H9 (cell line): ENCODE results near the gene FBN1. TPM values are rescaled to one million over a fixed set of nuclear protein-coding genes. Genes with fewer than 3 reads are reported as not detected.

ENCODE experiments used
- DNase-seq: peaks from one replicate; pipeline ENCODE4 v3.0.0-alpha.2; 2017
- H2AFZ ChIP-seq: one replicate; pipeline ENCODE4 v1.6.1; 2013; ENCODE audit warnings: mild to moderate bottlenecking, low read length, control low read depth, moderate library complexity
- H2AK5ac ChIP-seq: 2 replicates; pipeline ENCODE4 v1.6.1; 2013; ENCODE audit warnings: low read length, control low read depth, mixed read lengths; ENCODE audit not compliant: insufficient read length
- H2BK120ac ChIP-seq: one replicate; pipeline ENCODE4 v1.6.1; 2013; ENCODE audit warnings: low read depth, mild to moderate bottlenecking, low read length, control low read depth, inconsistent platforms; ENCODE audit not compliant: poor library complexity, severe bottlenecking
- H2BK12ac ChIP-seq: 2 replicates; pipeline ENCODE4 v1.6.1; 2013; ENCODE audit warnings: low read length, control low read depth, mixed read lengths, low read depth; ENCODE audit not compliant: insufficient read length
- H2BK15ac ChIP-seq: 2 replicates; pipeline ENCODE4 v1.6.1; 2013; ENCODE audit warnings: low read depth, low read length, control low read depth
- H2BK20ac ChIP-seq: one replicate; pipeline ENCODE4 v1.6.1; 2013; ENCODE audit warnings: low read depth, mild to moderate bottlenecking, low read length, control low read depth, inconsistent platforms; ENCODE audit not compliant: poor library complexity, severe bottlenecking
- H2BK5ac ChIP-seq: 2 replicates; pipeline ENCODE4 v1.6.1; 2013; ENCODE audit warnings: low read length, control low read depth, mixed read lengths; ENCODE audit not compliant: insufficient read length
- H3K14ac ChIP-seq: 2 replicates; pipeline ENCODE4 v1.6.1; 2013; ENCODE audit warnings: low read length, control low read depth; ENCODE audit not compliant: insufficient read depth
- H3K18ac ChIP-seq: 2 replicates; pipeline ENCODE4 v1.6.1; 2013; ENCODE audit warnings: low read depth, mild to moderate bottlenecking, mixed read lengths, low read length, control low read depth; ENCODE audit not compliant: insufficient read length
- H3K23ac ChIP-seq: 2 replicates; pipeline ENCODE4 v1.6.1; 2013; ENCODE audit warnings: low read length, control low read depth, mixed read lengths, low read depth; ENCODE audit not compliant: insufficient read length
- H3K23me2 ChIP-seq: 2 replicates; pipeline ENCODE4 v1.6.1; 2013; ENCODE audit warnings: low read depth, mild to moderate bottlenecking, mixed read lengths, low read length, control low read depth; ENCODE audit not compliant: insufficient read length, poor library complexity, severe bottlenecking
- H3K27ac ChIP-seq: 2 replicates; pipeline ENCODE4 v1.5.1; 2013; ENCODE audit warnings: low read length, control low read depth, mixed read lengths, low read depth; ENCODE audit not compliant: insufficient read length
- H3K27me3 ChIP-seq: 2 replicates; pipeline ENCODE4 v1.6.1; 2013; ENCODE audit warnings: low read length, control low read depth, inconsistent platforms; ENCODE audit not compliant: insufficient read depth
- H3K4ac ChIP-seq: 2 replicates; pipeline ENCODE4 v1.6.1; 2013; ENCODE audit warnings: low read depth, mild to moderate bottlenecking, control low read depth, inconsistent platforms, low read length, moderate library complexity
- H3K4me1 ChIP-seq: 2 replicates; pipeline ENCODE4 v1.6.1; 2013; ENCODE audit warnings: low read length, control low read depth, inconsistent platforms; ENCODE audit not compliant: insufficient read depth
- H3K4me2 ChIP-seq: 2 replicates; pipeline ENCODE4 v1.6.1; 2013; ENCODE audit warnings: low read length, control low read depth, mixed read lengths; ENCODE audit not compliant: insufficient read length, insufficient read depth
- H3K56ac ChIP-seq: 2 replicates; pipeline ENCODE4 v1.6.1; 2013; ENCODE audit warnings: low read depth, mild to moderate bottlenecking, mixed read lengths, low read length, control low read depth; ENCODE audit not compliant: insufficient read length
- H3K79me1 ChIP-seq: 2 replicates; pipeline ENCODE4 v1.6.1; 2013; ENCODE audit warnings: low read depth, mild to moderate bottlenecking, moderate library complexity, low read length, control low read depth, inconsistent platforms; ENCODE audit not compliant: insufficient read depth, poor library complexity, severe bottlenecking
- H3K79me2 ChIP-seq: 2 replicates; pipeline ENCODE4 v1.6.1; 2013; ENCODE audit warnings: low read length, control low read depth, inconsistent platforms; ENCODE audit not compliant: insufficient read depth
- H3K9ac ChIP-seq: 2 replicates; pipeline ENCODE4 v1.6.1; 2013; ENCODE audit warnings: low read length, control low read depth, mixed read lengths; ENCODE audit not compliant: insufficient read length; ENCODE audit errors: extremely low read depth
- H3K9me3 ChIP-seq: one replicate; pipeline ENCODE4 v1.6.1; 2013; ENCODE audit warnings: low read depth, low read length, inconsistent platforms; ENCODE audit not compliant: control insufficient read depth
- H3T11ph ChIP-seq: one replicate; pipeline ENCODE4 v1.6.1; 2013; ENCODE audit warnings: mild to moderate bottlenecking, low read length, control low read depth, inconsistent platforms
- H4K20me1 ChIP-seq: one replicate; pipeline ENCODE4 v1.6.1; 2013; ENCODE audit not compliant: control insufficient read depth, insufficient read length, insufficient read depth
- H4K5ac ChIP-seq: 2 replicates; pipeline ENCODE4 v1.6.1; 2013; ENCODE audit warnings: low read depth, mild to moderate bottlenecking, mixed read lengths, low read length, control low read depth; ENCODE audit not compliant: insufficient read length
- H4K8ac ChIP-seq: replicated peaks from 2 replicates; pipeline ENCODE4 v1.6.1; 2013; ENCODE audit warnings: low read length, control low read depth, mixed read lengths, low read depth; ENCODE audit not compliant: insufficient read length
- H4K91ac ChIP-seq: 2 replicates; pipeline ENCODE4 v1.6.1; 2013; ENCODE audit warnings: low read depth, mild to moderate bottlenecking, moderate library complexity, mixed read lengths, low read length, control low read depth; ENCODE audit not compliant: insufficient read length
- H3K27ac Mint-ChIP-seq, 3 experiments: 2 replicates in 2 of 3; 3 replicates in 1 of 3; pipeline ENCODE4 v1.8.0; 2020 to 2021; ENCODE audit warnings: mixed read lengths in 3 of 3, mild to moderate bottlenecking in 1 of 3, moderate library complexity in 1 of 3
- H3K27me3 Mint-ChIP-seq: 2 replicates; pipeline ENCODE4 v1.8.0; 2021; ENCODE audit warnings: low read depth, mild to moderate bottlenecking, moderate library complexity, mixed read lengths
- H3K36me3 Mint-ChIP-seq, 3 experiments: 2 replicates in 2 of 3; 3 replicates in 1 of 3; pipeline ENCODE4 v1.8.0; 2020 to 2021; ENCODE audit warnings: low read depth in 3 of 3, mixed read lengths in 3 of 3; ENCODE audit not compliant: insufficient read depth in 1 of 3
- H3K4me1 Mint-ChIP-seq, 2 experiments: 2 replicates each; pipeline ENCODE4 v1.8.0; 2020; ENCODE audit warnings: mixed read lengths in 2 of 2
- H3K4me3 Mint-ChIP-seq, 2 experiments: 2 replicates in 1 of 2; 3 replicates in 1 of 2; pipeline ENCODE4 v1.8.0; 2020 to 2021; ENCODE audit warnings: mild to moderate bottlenecking in 2 of 2, mixed read lengths in 2 of 2, moderate library complexity in 1 of 2
- H3K9me3 Mint-ChIP-seq, 2 experiments: 2 replicates in 1 of 2; 3 replicates in 1 of 2; pipeline ENCODE4 v1.8.0; 2020; ENCODE audit warnings: mild to moderate bottlenecking in 2 of 2, mixed read lengths in 2 of 2, moderate library complexity in 1 of 2
- WGBS: extraction: QIAGEN DNeasy Blood & Tissue Kit; methylation state at CpG from one replicate; pipeline ENCODE4 v1.1.7; 2013; ENCODE audit warnings: missing lambda C conversion rate, low lambda C conversion rate, mixed read lengths; ENCODE audit not compliant: insufficient read length; ENCODE audit errors: extremely low coverage; 5-methylcytosine and 5-hydroxymethylcytosine counted together
- total RNA-seq: library from RNA; stranded (reverse); gene quantifications from 2 replicates; pipeline ENCODE4 v1.2.1, GENCODE V29; 2021
- TF ChIP-seq, protein P1 (sequence below): fragments of 200-600 bp; sonication (generic); conservative IDR thresholded peaks from 3 replicates; pipeline ENCODE4 v1.8.0; 2021; ENCODE audit warnings: antibody characterized with exemption, mild to moderate bottlenecking

The FBN1 gene
- total RNA-seq, 1 experiment from 2014 or later: 3.6 TPM

DNA sequence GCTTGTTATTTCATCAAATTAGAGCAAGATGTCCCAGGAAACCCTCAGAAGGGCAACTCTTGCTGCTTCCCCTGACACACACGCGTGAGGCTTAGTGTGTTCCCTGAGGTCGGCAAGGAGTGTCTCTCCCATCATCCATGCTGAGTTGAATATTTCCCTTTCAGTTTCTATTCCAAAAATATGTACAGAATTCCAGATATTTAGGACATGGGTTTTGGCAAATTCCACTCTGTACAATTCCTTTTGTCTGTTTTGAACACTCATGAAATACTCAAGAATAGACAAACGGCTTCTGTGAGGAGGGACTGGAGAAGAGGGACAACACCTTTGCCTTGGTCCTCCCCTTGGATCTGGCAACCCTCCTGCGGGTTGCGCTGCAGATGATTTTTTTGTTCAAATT is 176.2 kb downstream of the FBN1 start:
- H3T11ph ChIP-seq: no peak overlapping the region
- no peak overlapping the region for H4K8ac ChIP-seq
- H3K9ac ChIP-seq: no peak overlapping the region
- WGBS: no CpG with 5 or more reads among the region's 6 CpGs
- no peaks in the 10 kb centered on the region for H3K79me2 ChIP-seq
- H3K27ac Mint-ChIP-seq: no peak overlapping the region
- H2BK20ac ChIP-seq: no peak overlapping the region
- no peaks in the 10 kb centered on the region for H3K23me2 ChIP-seq
- H3K56ac ChIP-seq: no peak overlapping the region
- no peak overlapping the region for H2BK12ac ChIP-seq
- no peak overlapping the region for H2AK5ac ChIP-seq
- no peaks in the 10 kb centered on the region for H4K20me1 ChIP-seq
- no peaks in the 10 kb centered on the region for H3K9me3 ChIP-seq
- no peak overlapping the region for H3K4me3 Mint-ChIP-seq
- H2BK5ac ChIP-seq: no peak overlapping the region
- H3K4me1 ChIP-seq: no peaks in the 10 kb centered on the region
- H3K14ac ChIP-seq: no peak overlapping the region
- H2BK15ac ChIP-seq: no peak overlapping the region
- no peak overlapping the region for H2AFZ ChIP-seq
- H3K18ac ChIP-seq: no peak overlapping the region
- no peak overlapping the region for H2BK120ac ChIP-seq
- no peak overlapping the region for H3K27ac ChIP-seq
- H3K4me1 Mint-ChIP-seq: peaks cover 7 to 18% of the 10 kb centered on the region in 2 experiments
- DNase-seq: no peak
- no peak overlapping the region for H4K91ac ChIP-seq
- no peak overlapping the region for H3K4me2 ChIP-seq
- H3K27me3 Mint-ChIP-seq: no peaks in the 10 kb centered on the region
- no peaks in the 10 kb centered on the region for H3K79me1 ChIP-seq
- peaks cover 0 to 2% (median 0%) of the 10 kb centered on the region in 3 experiments; a peak in 1 of 7 replicates for H3K36me3 Mint-ChIP-seq
- TF ChIP-seq, protein P1, sequence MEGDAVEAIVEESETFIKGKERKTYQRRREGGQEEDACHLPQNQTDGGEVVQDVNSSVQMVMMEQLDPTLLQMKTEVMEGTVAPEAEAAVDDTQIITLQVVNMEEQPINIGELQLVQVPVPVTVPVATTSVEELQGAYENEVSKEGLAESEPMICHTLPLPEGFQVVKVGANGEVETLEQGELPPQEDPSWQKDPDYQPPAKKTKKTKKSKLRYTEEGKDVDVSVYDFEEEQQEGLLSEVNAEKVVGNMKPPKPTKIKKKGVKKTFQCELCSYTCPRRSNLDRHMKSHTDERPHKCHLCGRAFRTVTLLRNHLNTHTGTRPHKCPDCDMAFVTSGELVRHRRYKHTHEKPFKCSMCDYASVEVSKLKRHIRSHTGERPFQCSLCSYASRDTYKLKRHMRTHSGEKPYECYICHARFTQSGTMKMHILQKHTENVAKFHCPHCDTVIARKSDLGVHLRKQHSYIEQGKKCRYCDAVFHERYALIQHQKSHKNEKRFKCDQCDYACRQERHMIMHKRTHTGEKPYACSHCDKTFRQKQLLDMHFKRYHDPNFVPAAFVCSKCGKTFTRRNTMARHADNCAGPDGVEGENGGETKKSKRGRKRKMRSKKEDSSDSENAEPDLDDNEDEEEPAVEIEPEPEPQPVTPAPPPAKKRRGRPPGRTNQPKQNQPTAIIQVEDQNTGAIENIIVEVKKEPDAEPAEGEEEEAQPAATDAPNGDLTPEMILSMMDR: no peak
- no peak overlapping the region for H3K23ac ChIP-seq
- H3K27me3 ChIP-seq: no peaks in the 10 kb centered on the region
- no peak overlapping the region for H4K5ac ChIP-seq
- no peak overlapping the region for H3K4ac ChIP-seq
- H3K9me3 Mint-ChIP-seq: no peaks in the 10 kb centered on the region
